HG03469 (cell line): Measurements from ENCODE around the gene LATS2.
"Not testable (repeated sequence)": the region's sequence is repeated elsewhere in the genome, so short reads cannot be mapped to it uniquely, and the experiment has no call there.

Experiments
- ATAC-seq: cut with Tn5 transposase; IDR thresholded peaks from one replicate; pipeline ENCODE4 v1.9.1; 2021; ENCODE audit warnings: mild to moderate bottlenecking, moderate library complexity, moderate number of reproducible peaks; ENCODE audit not compliant: unreplicated experiment

LATS2 gene

DNA sequence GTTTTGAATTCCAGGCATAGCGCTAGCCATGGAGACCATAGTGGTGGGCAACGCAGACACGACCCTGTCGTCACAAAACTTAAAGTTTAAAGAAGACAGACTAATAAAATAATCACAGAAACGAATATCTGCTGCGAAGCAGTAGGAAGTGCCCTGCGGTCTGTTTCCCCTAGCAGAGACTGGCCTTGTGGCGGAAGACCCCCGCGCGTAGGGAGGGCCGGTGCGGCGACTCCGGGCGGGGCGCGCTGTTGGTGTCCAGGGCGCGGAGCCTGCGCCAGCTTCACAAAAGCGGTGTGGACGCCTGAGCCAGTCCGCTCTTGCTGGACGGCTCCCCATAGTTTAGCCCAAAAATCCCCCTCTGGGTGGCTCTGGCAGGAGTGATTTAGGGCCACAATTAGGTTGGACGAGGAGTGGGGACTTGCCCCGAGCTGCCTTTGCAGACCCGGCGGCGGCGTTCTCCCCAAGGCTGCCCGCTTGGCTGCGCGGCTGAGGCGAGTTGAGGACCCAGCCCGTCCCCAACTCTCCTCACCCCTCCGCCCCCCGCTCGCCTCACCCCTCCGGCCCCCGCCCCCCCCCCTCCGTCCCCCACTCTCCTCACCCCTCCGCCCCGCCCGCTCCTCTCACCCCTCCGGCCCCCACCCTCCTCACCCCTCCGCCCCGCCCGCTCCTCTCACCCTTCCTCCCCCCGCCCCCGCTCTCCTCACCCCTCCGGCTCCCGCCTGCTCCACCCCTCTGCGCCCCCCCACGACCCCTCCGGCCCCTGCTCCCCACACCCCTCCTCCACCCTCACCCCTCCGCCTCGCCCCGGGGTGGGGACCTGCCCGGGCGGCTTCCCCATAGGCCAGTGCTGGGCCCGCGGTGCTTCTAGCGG is 14.2 kb upstream of the LATS2 start:
- ATAC-seq = no peak

DNA sequence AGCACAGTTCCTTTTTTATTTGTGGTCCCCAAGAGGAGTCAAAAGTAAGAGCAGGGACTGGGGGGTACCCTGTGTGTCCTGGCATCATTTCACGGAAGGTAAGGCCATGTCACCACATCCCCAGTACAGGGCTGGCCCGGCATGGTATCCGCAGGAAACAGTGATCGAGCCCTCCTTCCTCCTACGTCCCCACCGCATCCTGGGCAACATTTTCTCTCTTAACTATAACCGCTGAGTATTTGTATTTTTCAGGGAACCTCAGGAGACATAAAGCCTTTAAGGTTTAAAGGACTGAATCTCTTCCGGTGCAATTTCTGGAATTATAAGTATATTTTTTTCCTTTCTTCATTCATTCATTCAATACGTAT is 13.6 kb upstream of the LATS2 start:
- ATAC-seq = no peak

DNA sequence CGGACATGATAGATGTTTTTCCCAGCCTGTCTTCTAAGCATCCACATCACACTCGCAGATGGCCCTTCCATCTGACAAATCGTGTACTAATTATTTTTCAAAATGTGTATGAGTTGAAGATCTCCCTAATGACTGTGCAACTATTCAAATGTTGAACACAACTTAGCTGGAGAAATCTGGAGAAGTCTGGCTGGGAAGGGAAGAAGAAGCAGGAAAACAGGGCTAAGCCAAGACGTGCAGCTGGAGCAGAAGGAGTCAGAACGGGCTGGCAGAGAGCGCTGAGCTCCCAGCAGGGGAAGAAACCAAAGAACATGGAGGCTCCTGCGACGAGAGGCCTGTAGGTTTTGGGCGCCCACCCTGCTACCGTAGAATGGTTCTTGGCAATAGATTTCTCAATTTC is 13.2 kb upstream of the LATS2 start:
- ATAC-seq = no peak

DNA sequence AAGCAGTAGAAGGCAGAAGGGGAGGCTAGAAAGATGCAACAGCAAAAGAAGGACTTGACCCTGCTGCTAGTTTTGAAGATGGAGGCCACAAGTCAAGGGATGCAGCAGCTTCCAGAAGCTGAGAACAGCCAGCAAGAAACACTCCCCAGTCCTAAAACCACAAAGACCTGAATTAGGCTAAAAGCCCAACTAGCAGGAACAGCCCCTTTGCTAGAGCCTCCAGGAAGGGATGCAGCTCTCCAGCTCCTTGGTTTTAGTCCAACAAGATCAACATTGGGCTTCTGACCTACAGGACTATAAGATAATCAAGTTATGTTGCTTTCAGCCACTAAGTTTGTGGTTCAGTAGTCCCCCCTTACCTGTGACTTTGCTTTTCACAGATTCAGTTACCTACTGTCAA is 10.5 kb upstream of the LATS2 start:
- ATAC-seq = no peak

DNA sequence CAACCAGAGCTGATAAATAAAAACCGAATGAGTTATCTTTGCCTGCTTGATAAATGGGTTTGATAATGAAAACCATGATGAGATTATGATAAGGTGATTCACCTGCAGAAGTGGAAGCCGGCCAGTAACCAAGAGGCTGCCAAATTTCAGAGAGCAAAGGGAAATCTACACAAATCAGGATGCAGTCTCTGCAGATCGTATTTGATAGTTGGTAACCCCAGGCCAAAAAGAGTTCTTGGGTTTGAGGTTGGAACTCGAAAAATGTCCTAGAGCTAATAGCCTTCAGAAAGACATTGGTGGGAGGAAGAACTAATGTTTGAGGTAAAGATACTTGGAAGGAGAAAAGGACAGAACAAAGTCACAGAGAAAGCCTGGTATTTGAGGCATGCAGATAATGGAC is 9.6 kb upstream of the LATS2 start:
- no peak for ATAC-seq

DNA sequence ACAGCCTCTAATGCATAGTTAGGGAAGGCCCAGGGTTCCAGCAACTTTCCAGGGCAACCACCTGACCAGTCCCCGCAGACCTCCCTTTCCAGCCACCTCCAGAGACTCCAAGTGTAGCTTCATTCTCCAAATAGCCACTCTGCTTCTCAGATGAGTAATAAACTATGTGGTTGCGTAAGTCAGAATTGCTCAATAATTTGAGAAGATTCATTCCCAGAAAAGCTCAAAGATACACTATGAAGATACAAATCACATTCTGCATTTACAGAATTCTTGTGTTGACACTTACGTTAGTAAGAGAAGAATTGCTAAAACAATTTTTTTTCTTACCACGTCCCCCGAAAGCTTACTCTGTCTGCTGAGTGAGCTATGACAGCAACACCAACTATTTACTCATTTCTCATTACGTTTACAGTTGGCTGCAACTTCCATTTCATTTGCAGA is 8.2 kb upstream of the LATS2 start:
- ATAC-seq = no peak

DNA sequence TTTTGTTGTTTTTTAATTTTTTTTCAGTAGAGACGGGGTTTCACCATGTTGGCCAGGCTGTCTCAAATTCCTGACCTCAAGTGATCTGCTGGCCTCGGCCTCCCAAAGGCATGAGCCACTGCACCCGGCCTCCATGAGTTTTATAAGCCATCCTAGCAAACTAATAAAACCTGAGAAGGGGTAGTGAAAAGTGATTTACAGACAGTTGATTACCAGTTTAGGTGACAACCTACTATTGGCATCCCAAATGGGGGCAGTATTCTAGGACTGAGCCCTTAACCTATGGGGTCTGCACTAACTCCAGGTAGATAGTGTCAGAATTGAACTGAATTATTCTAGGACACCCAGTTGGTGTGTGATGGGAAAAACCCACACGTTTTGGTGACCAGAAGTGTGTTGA is 6.5 kb upstream of the LATS2 start:
- no peak for ATAC-seq

DNA sequence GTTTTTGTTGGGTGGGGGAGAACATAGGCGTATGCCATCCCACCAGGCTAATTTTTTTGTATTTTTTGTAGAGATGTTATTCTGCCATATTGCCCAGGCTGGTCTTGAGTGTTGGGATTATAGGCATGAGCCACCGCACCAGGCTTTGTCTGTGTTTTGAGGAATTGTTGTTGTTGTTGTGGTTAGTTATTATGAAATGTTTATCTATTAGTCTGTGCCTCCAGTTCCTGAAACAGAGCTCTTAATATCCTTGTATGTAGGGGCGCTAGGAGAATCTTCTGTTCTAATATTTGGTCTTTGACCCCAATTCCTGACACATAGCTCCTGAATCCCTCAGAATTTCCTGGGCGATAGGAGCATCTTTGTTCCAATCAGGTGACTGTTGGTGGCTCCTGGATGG is 5.6 kb upstream of the LATS2 start:
- no peak for ATAC-seq

DNA sequence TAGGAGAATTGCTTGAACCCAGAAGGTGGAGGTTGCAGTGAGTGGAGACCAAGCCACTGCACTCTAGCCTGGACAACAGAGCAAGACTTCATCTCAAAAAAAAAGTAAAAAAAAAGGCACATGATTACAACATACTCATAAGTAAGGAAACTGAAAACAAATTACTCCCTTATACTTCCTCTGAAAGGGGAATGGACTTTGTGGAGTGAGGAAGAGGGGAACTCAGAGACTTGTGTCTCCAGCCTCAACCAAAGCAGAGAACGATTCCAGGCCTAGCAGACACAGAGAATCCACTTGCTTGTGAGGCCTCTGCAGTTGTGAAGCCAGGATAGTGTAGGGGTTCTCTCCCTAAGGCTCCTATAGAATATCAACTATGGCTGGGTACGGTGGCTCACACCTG is 4.3 kb upstream of the LATS2 start:
- ATAC-seq = no peak

DNA sequence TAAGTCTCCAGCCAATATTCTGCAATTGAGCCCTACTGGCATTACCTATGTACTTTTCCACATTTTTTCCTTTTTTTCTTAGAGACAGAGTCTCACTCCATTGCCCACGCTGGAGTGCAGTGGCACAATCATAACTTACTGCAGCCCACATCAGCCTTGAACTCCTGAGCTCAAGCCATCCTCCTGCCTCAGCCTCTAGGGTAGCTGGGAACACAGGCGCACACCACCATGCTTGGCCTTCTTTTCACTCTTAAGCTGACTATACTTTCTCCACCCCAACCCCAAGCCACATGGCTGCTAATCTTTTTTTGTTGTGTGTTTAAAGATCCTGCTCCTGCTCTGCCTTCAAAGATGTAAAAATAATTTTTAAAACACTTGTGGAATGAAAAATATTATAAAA is 1.6 kb upstream of the LATS2 start:
- ATAC-seq = no peak

DNA sequence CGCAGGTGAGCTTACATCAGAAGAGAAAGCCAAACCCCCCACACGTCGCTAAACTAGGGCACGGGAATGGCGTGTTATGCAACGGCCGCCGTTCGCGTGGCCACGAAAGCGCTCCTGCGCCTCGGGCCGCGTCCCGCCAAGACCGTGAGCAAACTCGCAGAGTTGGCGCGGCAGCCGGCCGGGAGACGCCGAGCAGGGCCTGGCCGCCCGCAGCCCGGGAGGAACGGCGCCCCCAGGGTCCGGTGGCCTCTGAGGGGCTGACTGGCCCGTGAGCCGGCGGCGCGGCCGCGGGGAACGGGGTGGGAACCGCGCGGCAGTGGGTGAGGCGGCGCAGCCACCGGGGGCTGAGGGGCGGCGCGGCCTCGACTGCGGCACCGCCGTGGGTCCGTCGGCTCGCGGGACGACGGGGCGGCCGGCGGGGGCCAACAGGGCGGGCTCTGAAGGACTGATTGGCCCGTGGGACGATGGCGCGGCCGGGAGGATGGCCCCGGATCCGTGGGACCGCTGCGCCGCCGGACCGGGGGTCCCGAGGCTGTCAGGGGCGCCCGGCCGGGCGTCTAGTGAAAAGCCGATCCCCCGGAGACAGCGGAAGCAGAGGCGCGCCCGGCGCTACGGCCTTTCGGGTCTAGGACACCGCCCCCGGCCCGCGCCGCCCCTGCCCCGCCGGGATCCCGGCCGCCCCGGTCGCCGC is 903 bp downstream of the LATS2 start:
- no peak for ATAC-seq

DNA sequence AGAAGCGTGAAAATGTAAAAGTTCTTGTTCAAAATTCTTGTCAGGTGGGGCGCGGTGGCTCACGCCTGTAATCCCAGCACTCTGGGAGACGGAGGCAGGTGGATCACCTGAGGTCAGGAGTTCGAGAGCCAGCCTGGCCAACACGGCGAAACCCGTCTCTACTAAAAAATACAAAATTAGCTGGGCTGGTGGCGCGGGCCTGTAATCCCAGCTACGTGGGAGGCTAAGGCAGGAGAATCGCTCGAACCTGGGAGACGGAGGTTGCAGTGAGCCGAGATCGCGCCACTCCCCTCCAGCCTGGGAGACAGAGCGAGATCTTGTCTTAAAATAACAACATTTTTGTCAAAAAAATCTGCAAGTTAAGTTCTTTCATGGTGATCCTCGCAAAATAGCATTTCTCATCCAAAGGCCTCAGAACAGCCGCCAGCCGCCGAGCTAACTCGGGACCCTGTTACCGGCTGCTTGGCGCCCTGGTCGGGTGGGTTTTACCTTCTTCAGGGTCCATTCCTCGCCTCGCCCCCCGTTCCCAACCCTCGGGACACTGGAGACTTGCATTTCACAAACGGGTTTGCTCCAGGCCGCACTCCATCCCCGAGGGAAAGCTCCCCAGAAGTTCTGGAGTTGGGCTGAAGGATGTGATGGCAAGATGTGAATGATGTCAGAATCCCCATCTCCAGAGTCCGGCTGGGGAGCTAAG is 1.6 kb downstream of the LATS2 start:
- ATAC-seq = no peak

DNA sequence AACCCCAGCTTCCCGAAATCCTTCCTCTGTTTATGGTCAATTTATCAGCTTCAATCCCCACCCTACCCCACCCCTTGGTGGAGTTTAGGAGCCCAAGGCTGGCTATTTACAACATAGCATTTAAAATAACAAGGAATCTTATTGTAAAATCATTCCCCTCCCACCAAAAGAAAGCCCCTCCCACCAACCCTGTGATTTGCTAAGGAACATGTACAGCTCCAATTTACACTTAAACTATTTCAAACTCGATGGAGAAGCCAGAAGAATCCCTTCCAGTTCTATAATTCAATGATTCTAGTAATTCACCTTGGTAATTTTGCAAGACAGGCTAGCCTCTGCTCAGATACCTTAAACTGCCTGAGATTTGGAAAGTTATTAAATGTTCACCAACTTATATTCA is 3.0 kb downstream of the LATS2 start:
- ATAC-seq = no peak

DNA sequence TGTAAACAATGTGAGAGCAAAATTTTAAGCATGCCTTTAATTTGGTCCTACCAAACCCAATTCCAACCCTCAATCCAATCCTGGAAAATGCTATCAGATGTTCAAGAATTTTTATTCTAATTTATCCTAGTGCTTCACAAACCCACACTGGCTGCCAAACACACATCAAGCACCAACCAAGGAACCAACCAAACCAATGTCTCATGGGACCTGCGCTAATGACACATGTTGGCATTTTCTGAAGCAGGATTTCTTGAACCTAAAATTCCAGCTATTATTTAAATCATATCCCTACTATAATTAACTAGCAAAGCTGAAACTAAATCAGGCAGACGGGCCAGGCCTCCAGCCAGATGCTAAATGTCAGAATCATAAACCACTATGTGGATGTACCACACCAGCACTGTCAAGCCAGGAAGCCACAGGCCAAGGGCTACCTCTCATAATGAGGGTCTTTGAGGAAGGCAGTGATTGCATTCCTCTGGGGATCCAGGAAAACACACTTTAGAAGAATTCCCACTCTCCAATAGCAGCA is 5.8 kb downstream of the LATS2 start:
- ATAC-seq = no peak

DNA sequence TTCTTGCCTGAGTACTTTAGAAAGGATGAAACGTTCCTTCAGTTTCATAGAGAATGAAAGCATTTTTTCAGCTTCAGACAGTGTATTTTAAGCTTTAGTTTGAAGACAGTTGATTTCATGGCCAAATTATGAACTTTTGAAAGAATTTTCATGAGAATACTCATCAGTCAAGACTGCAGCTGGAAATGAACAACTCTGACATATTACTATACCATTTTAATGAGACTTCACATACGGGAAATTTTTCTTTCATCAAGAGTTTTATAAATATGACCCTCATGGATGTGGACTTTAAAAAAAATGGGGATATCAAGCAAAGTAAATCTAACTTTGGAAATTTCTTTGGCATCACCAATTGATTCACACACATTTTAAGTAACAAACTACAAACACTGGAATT is 6.4 kb downstream of the LATS2 start:
- ATAC-seq = no peak

DNA sequence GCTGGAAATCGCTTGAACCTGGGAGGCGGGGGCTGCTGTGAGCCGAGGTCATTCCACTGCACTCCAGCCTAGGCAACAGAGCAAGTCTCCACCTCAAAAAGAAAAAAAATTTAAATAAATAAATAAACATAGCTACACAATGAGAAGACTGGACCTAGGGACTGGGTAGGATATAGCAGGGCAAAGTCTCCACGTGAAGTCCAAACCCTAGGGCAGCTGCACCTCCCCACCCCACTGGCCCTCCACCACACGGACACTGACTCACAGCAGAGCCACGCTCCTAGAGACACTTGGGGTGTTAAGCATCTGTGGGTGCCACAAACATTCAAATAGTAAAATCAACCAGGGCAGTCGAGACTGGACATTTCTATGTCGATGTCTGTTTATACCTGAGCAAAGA is 7.1 kb downstream of the LATS2 start:
- no peak for ATAC-seq

DNA sequence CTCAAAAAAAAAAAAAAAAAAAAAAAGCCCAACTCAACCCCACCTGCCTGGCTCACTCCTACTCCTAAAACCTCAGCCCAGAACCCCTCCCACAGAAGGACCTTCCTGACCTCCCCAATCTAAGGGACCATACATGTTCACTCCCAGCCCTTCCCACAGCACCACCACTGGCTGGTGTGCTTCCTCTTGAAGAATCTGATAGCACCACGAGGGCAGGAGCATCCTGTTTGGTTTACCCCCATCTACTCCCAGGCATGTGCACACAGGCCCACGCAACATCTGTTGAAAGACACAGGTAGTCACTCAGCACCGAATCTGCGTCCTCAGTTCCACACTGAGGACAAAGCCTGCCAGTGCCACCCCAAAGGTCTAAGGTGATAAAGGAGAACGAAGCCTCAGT is 8.2 kb downstream of the LATS2 start:
- ATAC-seq = no peak

DNA sequence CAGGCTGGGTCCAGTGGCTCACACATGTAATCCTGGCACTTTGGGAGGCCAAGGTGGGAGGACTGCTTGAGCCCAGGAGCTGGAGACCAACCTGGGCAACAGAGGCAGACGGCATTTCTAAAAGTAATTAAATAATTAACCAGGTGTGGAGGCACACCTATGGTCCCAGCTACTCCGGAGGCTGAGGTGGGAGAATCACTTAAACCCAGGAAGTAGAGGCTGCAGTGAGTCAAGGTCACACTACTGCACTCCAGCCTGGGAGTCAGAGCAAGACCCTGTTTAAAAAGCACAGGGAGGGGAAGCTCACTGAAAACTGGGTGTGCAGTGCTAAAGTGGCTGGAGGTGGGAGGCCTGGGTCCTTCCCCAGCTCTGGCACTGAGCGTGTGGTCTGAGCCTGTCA is 9.7 kb downstream of the LATS2 start:
- ATAC-seq = no peak

DNA sequence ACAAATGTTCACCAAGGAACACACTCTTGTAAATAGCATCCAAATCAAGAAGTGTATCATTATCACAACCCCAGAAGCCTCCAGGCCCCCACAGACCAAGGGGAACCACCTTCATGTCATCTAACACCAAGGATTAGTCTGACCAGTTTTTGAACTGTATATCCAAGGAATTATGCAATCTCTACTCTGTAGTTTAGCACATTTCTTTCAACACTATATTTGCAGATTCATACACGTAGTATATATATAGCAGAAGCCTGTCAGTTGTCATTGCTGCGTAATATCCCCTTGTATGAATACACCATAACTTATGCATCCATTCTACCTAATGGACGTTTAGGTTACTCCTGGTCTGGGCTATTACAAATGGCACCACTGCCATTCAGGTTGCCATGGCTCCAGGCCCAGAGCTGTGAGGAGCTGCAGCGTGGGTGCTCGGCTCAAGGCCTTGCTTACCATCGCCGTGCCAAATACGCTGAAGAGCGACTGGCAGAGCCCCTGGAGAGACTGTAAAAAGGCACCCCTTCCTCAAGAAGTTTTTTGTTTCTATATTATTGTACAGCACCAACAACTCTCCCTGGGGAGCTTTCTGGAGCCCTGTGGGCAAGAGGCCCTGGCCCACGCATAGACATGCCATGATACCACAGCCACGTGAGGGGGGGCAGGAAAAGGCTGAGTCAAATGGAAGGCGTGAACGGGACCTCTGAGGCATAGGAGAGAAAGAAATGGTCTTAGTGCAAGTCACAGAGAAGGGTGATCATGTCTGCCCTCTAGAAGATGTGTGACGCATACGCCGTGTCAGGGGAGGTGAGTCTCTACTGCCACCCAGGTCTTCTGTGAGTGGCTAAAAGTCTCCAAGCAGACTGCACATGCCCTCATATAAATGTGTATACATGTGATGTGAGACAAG is 10.8 kb downstream of the LATS2 start:
- ATAC-seq = no peak

DNA sequence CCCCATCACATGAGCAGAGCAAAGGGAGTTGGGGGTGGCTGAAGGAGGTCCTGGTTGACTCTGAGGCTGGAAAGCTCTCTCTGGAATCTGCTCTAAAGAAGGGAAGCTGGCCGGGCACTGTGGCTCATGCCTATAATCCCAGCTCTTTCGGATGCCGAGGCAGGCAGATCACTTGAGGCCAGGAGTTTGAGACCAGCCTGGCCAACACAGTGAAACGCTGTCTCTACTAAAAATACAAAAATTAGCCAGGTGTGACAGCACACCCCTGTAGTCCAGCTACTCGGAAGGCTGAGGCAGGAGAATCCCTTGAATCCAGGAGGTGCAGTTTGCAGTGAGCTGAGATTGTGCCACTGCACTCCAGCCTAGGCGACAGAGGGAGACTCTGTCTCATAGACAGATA is 11.7 kb downstream of the LATS2 start:
- not testable (repeated sequence) for ATAC-seq
